Pancreas (tissue), 10 donors: ENCODE results near the gene PARD3B. TPM values are rescaled to one million over a fixed set of nuclear protein-coding genes. Genes with fewer than 3 reads are reported as not detected.

Experiments used
- ATAC-seq, 4 donors: fragments of 200-7000 bp; cut with Tn5 transposase; one replicate each; pipeline versions ENCODE4 v1.8.0 to v1.9.1; 2020; ENCODE audit warnings: mild to moderate bottlenecking in 4 of 4, moderate library complexity in 4 of 4
- DNase-seq, 6 donors: peaks; one replicate each; pipeline ENCODE4 v3.0.0-alpha.2; 2020
- FAIRE-seq: peaks from 2 replicates; lab custom pipeline; 2012; peaks lifted over from hg19 to GRCh38; lab: Jason Lieb, UNC
- H3K27ac ChIP-seq, 4 donors: fragments of 200-600 bp; sonication (generic); 1 replicate in 3 of 4; 2 replicates in 1 of 4; pipeline versions ENCODE4 v1.5.0 to v1.8.0; 2020
- H3K27me3 ChIP-seq, 4 donors: fragments of 200-600 bp; one replicate each; pipeline ENCODE4 v1.8.0; 2021
- H3K36me3 ChIP-seq, 3 donors: fragments of 200-600 bp; sonication (generic) in 1 of 3; one replicate each; pipeline versions ENCODE4 v1.5.0 to v1.8.0; 2020 to 2021
- H3K4me1 ChIP-seq, 3 donors: fragments of 200-600 bp; one replicate each; pipeline ENCODE4 v1.8.0; 2021
- H3K4me3 ChIP-seq, 4 donors: fragments of 200-600 bp; sonication (generic) in 2 of 4; one replicate each; pipeline versions ENCODE4 v1.5.0 to v1.8.0; 2020 to 2021
- H3K9me3 ChIP-seq, 4 donors: fragments of 200-600 bp; one replicate each; pipeline ENCODE4 v1.8.0; 2021
- CTCF ChIP-seq, 4 donors: fragments of 200-600 bp; sonication (generic) in 3 of 4; IDR thresholded peaks; one replicate each; pipeline versions ENCODE4 v1.5.0 to v1.8.0; 2021; ENCODE audit warnings: antibody characterized with exemption in 4 of 4
- WGBS, 2 donors: extraction: QIAGEN DNeasy Blood & Tissue Kit; methylation state at CpG; one replicate each; pipeline ENCODE4 v1.1.7; 2013; 5-methylcytosine and 5-hydroxymethylcytosine counted together
- intact Hi-C, 3 donors: fragments of 100-400 bp; cut with DNase I; formaldehyde crosslinking; loops; one replicate each; pipeline versions ENCODE4 v1.11.1 to v1.14.2; 2022
- polyA plus RNA-seq, 2 donors: library from polyadenylated mRNA; stranded (reverse); fragments of 200-250 nt; gene quantifications; one replicate each; pipeline ENCODE4 v1.2.3, GENCODE V29; 2013
- total RNA-seq, 6 donors: library from RNA; stranded (reverse); fragmentation: NEBNext Ultra II Directional in 4 of 6; extraction: Animal tissue kit (Norgen Biotek cat#: 25700) in 4 of 6; gene quantifications; one replicate each; pipeline versions ENCODE4 v1.2.1 to v1.2.4, GENCODE V29; 2021 to 2023
- donor health status: healthy with polysubstance abuse.
- donor health status: DM: no; HTN: no; CAD: no; lungs with moderate emphysema.
- donor health status: DM: no; HTN: no; CAD: no.
- donor health status: control.
- donor health status: control.
- donor health status: Bipolar disorder and iron deficiency.
- donor health status: DM: yes; HTN: yes; CAD: no.
- donor health status: DM: no; HTN: no; CAD: no.
- donor health status: DM: no; HTN: no; CAD: no.
- donor health status: DM: yes; HTN: yes; CAD: no.

Gene PARD3B
- total and polyA plus RNA-seq, 8 donors, result 2.8 to 21.5 (median 12.7) TPM

- Histone ChIP-seq H3K36me3 (no peaks in the 10 kb centered on the region), H3K27me3 (no peaks in the 10 kb centered on the region), H3K4me3 (no peak overlapping the region), H3K27ac (no peak overlapping the region), H3K9me3 (no peaks in the 10 kb centered on the region), H3K4me1 (no peaks in the 10 kb centered on the region)
- ATAC-seq (no peak), FAIRE-seq (no peak), DNase-seq (no peak)
- no peak for TF ChIP-seq CTCF (IDR thresholded peaks at IDR 0.05)
- intact Hi-C loops, result no loop called here
- WGBS, 2 donors, result 78 to 84% methylated on average over 3 of the region's 3 CpGs
Measured at GRCh38 chr2:205465791-205466190, 920.5 kb downstream of the PARD3B start.

- intact Hi-C loops, result no loop called here
- WGBS, 2 donors, result 97% methylated on average over 2 of the region's 2 CpGs
- no peaks in the 10 kb centered on the region for H3K9me3 ChIP-seq
- no peak for TF ChIP-seq CTCF (IDR thresholded peaks at IDR 0.05)
- H3K27me3 ChIP-seq, result no peaks in the 10 kb centered on the region
- ATAC-seq, result no peak
- H3K27ac ChIP-seq, result no peak overlapping the region
- no peak for DNase-seq
- no peak for FAIRE-seq
- H3K4me3 ChIP-seq, result no peak overlapping the region
- H3K36me3 ChIP-seq, result no peaks in the 10 kb centered on the region
- peaks cover 0 to 3% (median 0%) of the 10 kb centered on the region in 3 donors for H3K4me1 ChIP-seq
Measured at GRCh38 chr2:205471776-205472175, 926.5 kb downstream of the PARD3B start.

- TF ChIP-seq CTCF (IDR thresholded peaks at IDR 0.05), result no peak
- Histone ChIP-seq H3K27ac (no peak overlapping the region), H3K9me3 (no peaks in the 10 kb centered on the region), H3K27me3 (no peaks in the 10 kb centered on the region), H3K36me3 (no peaks in the 10 kb centered on the region), H3K4me3 (no peak overlapping the region), H3K4me1 (peaks cover 0 to 10% (median 0%) of the 10 kb centered on the region in 3 donors)
- 94 to 95% methylated on average over 3 of the region's 3 CpGs for WGBS, 2 donors
- FAIRE-seq (no peak), ATAC-seq (no peak), DNase-seq (no peak)
- intact Hi-C loops, result no loop called here
Measured at GRCh38 chr2:205473791-205474190, 928.5 kb downstream of the PARD3B start.

- H3K27ac ChIP-seq, result no peak overlapping the region
- peaks cover 0 to 10% (median 0%) of the 10 kb centered on the region in 3 donors for H3K4me1 ChIP-seq
- FAIRE-seq, result no peak
- no peaks in the 10 kb centered on the region for H3K36me3 ChIP-seq
- no peaks in the 10 kb centered on the region for H3K9me3 ChIP-seq
- no peaks in the 10 kb centered on the region for H3K27me3 ChIP-seq
- no peak overlapping the region for H3K4me3 ChIP-seq
- TF ChIP-seq CTCF (IDR thresholded peaks at IDR 0.05), result no peak
- no peak for DNase-seq
- ATAC-seq, result no peak
- WGBS, 2 donors, result 88 to 89% methylated on average over 6 of the region's 6 CpGs
- intact Hi-C loops, result no loop called here
Measured at GRCh38 chr2:205474741-205475415, 929.6 kb downstream of the PARD3B start.

- Histone ChIP-seq H3K27ac (no peak overlapping the region), H3K4me3 (no peak overlapping the region), H3K4me1 (peaks cover 0 to 10% (median 0%) of the 10 kb centered on the region in 3 donors), H3K9me3 (no peaks in the 10 kb centered on the region), H3K27me3 (no peaks in the 10 kb centered on the region), H3K36me3 (no peaks in the 10 kb centered on the region)
- intact Hi-C loops, result no loop called here
- ATAC-seq (no peak), FAIRE-seq (no peak), DNase-seq (no peak)
- TF ChIP-seq CTCF (IDR thresholded peaks at IDR 0.05), result no peak
- WGBS, 2 donors, result 92 to 94% methylated on average over 3 of the region's 3 CpGs
Measured at GRCh38 chr2:205475416-205475768, 930.1 kb downstream of the PARD3B start.
